ENCODE measurements around the gene MARVELD2.

MARVELD2 gene

GRCh38 chr5:69414885-69415583 lies at the start of gene MARVELD2:
TSS of gene MARVELD2 (plus strand) at chr5:69415116. CDS start at chr5:69419386, 4,270 bp downstream.
- TF ChIP-seq GATA3 (IDR thresholded peaks at IDR 0.05; ENCODE audit: low read depth, low read length) (no peak), GATA2 (IDR thresholded peaks at IDR 0.05; ENCODE audit: low read depth, low read length) (no peak)

GRCh38 chr5:69367697-69368279 lies 47.1 kb upstream of the MARVELD2 start:
- TF ChIP-seq GATA2 (IDR thresholded peaks at IDR 0.05; ENCODE audit: low read depth, low read length) (no peak), GATA3 (IDR thresholded peaks at IDR 0.05; ENCODE audit: low read depth, low read length) (no peak)

DNA sequence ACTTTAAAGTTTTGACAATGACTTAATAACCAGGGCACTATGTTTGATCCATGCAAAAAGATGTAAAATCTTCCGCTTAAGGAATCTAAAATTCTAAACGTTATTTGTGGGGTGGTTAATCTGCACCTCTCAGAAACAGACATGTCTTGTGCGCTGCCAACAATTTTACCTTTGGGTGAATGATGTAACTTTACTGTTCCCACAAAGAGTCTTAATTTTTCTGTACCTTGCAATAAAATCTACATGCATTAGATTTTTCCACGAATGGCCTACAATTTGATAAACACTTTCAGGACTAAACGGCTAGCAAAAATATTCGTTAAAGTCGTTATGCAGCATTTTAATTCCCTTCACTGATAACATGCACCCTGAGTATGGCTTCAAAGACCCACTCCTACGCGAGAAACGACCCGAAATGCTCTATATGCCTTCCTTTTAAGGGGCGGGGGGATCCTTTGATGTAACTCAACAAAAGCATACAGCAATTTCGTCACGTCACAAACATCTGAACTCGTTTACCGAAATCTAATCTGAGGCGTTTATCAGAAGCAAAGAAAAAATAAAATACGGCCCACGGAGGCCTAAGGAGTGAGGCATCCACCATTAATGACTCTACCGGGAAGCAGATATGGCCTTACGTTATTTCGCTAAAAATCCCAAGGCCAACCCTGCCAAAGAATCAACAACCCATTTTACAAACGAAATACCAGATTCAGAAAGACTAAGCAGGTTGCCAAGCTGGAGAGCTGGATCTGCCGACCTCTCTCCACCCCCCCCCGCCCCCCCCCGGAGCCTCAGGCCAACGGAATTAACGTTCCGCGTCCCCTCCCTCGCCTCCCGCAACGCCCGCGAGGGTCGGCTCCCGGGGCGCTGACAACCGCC lies 46.2 kb upstream of the MARVELD2 start:
- TF ChIP-seq GATA2 (IDR thresholded peaks at IDR 0.05; ENCODE audit: low read depth, low read length): no peak
- TF ChIP-seq GATA3 (IDR thresholded peaks at IDR 0.05; ENCODE audit: low read depth, low read length): no peak

GRCh38 chr5:69369340-69370121 lies 45.4 kb upstream of the MARVELD2 start, which contains the start of the genes AK6, RAD17 and TAF9:
TSS of gene AK6 (minus strand) at chr5:69369520. CDS start at chr5:69369490, 30 bp downstream.
TSS of gene RAD17 (plus strand) at chr5:69369818. CDS start at chr5:69372209, 2,391 bp downstream.
TSS of gene TAF9 (minus strand) at chr5:69369520. CDS start at chr5:69365737, 3,783 bp downstream.
- TF ChIP-seq GATA3 (IDR thresholded peaks at IDR 0.05; ENCODE audit: low read depth, low read length): no peak
- TF ChIP-seq GATA2 (IDR thresholded peaks at IDR 0.05; ENCODE audit: low read depth, low read length): no peak

- TF ChIP-seq GATA3 (IDR thresholded peaks at IDR 0.05; ENCODE audit: low read depth, low read length): no peak
- TF ChIP-seq GATA2 (IDR thresholded peaks at IDR 0.05; ENCODE audit: low read depth, low read length): no peak
Observed at GRCh38 chr5:69372394-69372793, 42.5 kb upstream of the MARVELD2 start.

GRCh38 chr5:69374911-69375446 lies 39.9 kb upstream of the MARVELD2 start:
- TF ChIP-seq GATA2 (IDR thresholded peaks at IDR 0.05; ENCODE audit: low read depth, low read length) (no peak), GATA3 (IDR thresholded peaks at IDR 0.05; ENCODE audit: low read depth, low read length) (no peak)

GRCh38 chr5:69378376-69378775 lies 36.5 kb upstream of the MARVELD2 start:
- no peak for TF ChIP-seq GATA3 (IDR thresholded peaks at IDR 0.05; ENCODE audit: low read depth, low read length)

GRCh38 chr5:69404659-69405330 lies 10.1 kb upstream of the MARVELD2 start:
- no peak for TF ChIP-seq GATA2 (IDR thresholded peaks at IDR 0.05; ENCODE audit: low read depth, low read length)
- no peak for TF ChIP-seq GATA3 (IDR thresholded peaks at IDR 0.05; ENCODE audit: low read depth, low read length)

DNA sequence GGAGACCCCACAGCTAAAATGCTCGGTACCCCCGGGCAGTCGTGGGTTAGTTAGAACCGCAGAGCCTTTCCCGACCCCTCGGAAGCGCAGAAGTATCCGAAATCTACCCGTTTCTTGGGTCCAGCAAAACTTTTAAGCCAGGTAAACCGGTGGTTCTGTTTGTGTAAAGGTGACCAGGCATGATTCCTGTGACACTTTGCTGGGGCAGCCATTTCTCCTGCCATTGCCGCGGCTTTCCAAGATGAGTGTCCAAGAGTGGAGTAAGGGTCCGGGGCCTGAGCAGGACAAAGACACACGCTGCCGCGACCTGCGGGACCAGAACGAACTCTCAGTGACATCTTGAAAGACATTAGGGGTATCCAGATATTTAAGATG lies 655 bp downstream of the MARVELD2 start:
- no peak for TF ChIP-seq GATA3 (IDR thresholded peaks at IDR 0.05; ENCODE audit: low read depth, low read length)
- no peak for TF ChIP-seq GATA2 (IDR thresholded peaks at IDR 0.05; ENCODE audit: low read depth, low read length)

GRCh38 chr5:69416180-69416579 lies 1.3 kb downstream of the MARVELD2 start:
- TF ChIP-seq GATA3 (IDR thresholded peaks at IDR 0.05; ENCODE audit: low read depth, low read length) (no peak), GATA2 (IDR thresholded peaks at IDR 0.05; ENCODE audit: low read depth, low read length) (no peak)

DNA sequence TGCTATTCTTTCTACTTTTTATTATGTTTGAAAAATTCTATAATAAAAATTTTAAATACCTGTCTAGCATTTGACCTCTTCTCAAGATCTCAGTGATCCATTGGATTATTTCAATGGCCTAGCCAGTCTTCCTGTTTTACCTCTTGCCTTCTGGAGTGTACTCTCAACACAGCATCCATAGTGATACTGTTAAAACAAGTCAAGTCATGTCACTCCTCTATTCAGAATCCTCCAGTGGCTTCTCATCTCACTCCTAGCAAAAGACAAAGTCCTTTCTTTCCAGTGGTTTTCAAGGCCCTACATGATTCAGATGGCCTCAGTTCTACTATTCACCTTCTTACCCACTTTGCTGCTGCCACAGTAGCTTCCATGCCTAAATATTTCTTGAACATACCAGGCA lies 1.8 kb downstream of the MARVELD2 start:
- TF ChIP-seq GATA2 (IDR thresholded peaks at IDR 0.05; ENCODE audit: low read depth, low read length) (no peak), GATA3 (IDR thresholded peaks at IDR 0.05; ENCODE audit: low read depth, low read length) (no peak)

DNA sequence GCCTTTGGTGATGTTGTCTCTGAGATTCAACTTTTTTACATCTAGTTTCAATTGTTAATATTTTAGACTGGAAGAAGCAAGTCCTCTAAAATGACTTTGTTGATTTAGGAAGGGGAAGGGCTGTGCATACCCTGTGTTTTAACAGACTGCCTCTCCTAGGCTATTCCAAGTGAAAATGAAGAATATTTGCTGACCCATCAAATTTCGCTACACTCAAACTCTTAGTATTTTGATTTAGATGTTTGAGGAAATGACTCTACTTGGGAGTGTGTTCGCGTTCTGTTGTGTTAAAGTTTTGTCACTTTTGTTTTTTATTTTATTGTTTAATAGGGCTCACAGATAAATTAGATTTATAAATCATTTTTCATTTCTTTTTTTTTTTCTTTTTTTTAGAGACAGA lies 3.6 kb downstream of the MARVELD2 start:
- TF ChIP-seq GATA3 (IDR thresholded peaks at IDR 0.05; ENCODE audit: low read depth, low read length): no peak
- TF ChIP-seq GATA2 (IDR thresholded peaks at IDR 0.05; ENCODE audit: low read depth, low read length): no peak

Measured in SH-SY5Y (cell line).